Activated naive CD8-positive, alpha-beta T cell treated with anti-CD3 and anti-CD28 coated beads, Interleukin-2, amount 10 ng/mL, durations not matched to agents 7 days and 5 days (primary cell): ENCODE data around the gene MUC6. TPM values are rescaled to one million over a fixed set of nuclear protein-coding genes. Genes with fewer than 3 reads are reported as not detected.

Experiments used
- ATAC-seq: fragments of 150-1000 bp; cut with Tn5 transposase; one replicate; pipeline ENCODE4 v1.10.0; 2021; ENCODE audit warnings: low read depth, moderate library complexity
- POLR2A ChIA-PET: fragments of 350-600 bp; sonication (Branson Sonifier 250); formaldehyde crosslinking; loops from one replicate; lab custom pipeline; 2021; ENCODE audit warnings: antibody characterized with exemption; lab: Charles Lee
- DNase-seq: peaks from one replicate; pipeline ENCODE4 v3.0.0; 2021
- H3K27ac Mint-ChIP-seq: one replicate; pipeline ENCODE4 v1.8.0; 2022; ENCODE audit warnings: mild to moderate bottlenecking, mixed read lengths
- H3K27me3 Mint-ChIP-seq: one replicate; pipeline ENCODE4 v1.8.0; 2022; ENCODE audit warnings: mild to moderate bottlenecking, moderate library complexity, mixed read lengths
- H3K36me3 Mint-ChIP-seq: one replicate; pipeline ENCODE4 v1.8.0; 2021; ENCODE audit warnings: mild to moderate bottlenecking, mixed read lengths
- H3K4me1 Mint-ChIP-seq: one replicate; pipeline ENCODE4 v1.8.0; 2021; ENCODE audit warnings: mixed read lengths
- H3K4me3 Mint-ChIP-seq: one replicate; pipeline ENCODE4 v1.8.0; 2022; ENCODE audit warnings: mild to moderate bottlenecking, moderate library complexity, mixed read lengths
- H3K9me3 Mint-ChIP-seq: one replicate; pipeline ENCODE4 v1.8.0; 2021; ENCODE audit warnings: mixed read lengths
- total RNA-seq, 2 experiments: library from RNA; stranded (reverse); gene quantifications; one replicate each; pipeline ENCODE4 v1.2.3, GENCODE V29; 2021

MUC6 gene
- total RNA-seq, 2 experiments from 2014 or later, result not detected

DNA sequence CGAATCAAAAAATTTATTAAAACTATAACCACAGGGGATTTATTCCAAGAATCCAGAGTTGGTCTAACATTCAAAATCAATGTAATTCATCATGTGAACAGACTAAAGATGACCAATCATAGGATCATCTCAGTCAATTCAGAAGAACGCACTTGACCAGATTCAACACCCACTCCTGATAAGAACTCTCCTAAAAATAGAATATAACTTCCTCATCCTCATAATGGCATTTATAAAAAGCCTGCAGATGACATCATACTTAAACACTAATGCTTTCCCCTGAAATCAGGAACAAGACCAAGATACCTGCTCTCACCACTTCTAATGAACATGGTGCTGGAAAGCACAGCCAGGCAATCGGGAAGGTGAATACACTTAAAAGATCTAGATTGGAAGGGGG is 27.6 kb upstream of the MUC6 start:
- Mint-ChIP-seq H3K27ac (no peak overlapping the region), H3K27me3 (peaks cover 8% of the 10 kb centered on the region), H3K4me3 (no peak overlapping the region), H3K4me1 (no peaks in the 10 kb centered on the region), H3K36me3 (no peaks in the 10 kb centered on the region), H3K9me3 (no peaks in the 10 kb centered on the region)
- no peak for ATAC-seq
- DNase-seq, result no peak
- POLR2A ChIA-PET, result no interaction called here

DNA sequence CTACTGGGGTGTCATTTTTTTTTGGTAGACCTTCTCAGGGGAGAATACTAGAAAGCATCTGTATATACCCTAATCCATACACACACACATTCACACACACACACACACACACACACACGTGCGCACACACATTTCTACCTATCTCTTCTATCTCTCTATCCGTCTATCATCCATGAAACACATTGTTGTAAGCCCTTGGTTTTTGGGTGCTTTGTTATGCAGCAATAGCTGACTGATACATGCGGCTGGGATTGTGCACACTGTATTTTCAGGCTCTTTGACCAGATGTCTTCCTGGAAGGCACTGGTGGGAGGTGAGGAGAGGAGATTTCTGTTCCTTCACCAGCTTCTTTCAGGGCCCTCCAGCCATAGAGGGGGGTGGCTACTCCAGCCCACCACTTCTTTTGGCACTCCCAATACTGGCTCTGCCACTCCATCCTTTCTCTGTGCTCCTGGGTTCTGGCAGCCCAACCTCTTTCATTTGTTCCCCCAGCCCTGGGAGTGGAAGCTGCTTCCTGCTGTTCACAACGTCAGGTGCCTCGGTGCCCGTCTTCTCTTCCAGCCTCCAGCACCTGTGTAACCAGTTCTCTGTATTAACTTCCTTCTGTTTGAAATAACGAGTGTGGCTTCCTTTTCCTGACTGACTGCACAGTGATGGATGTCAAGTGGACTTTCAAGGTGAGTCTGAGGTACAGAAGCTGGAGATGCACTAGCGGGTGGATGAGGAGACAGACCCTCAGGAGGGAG is 25.7 kb upstream of the MUC6 start:
- H3K9me3 Mint-ChIP-seq, result no peaks in the 10 kb centered on the region
- no peaks in the 10 kb centered on the region for H3K4me1 Mint-ChIP-seq
- H3K4me3 Mint-ChIP-seq, result no peak overlapping the region
- DNase-seq (no peak), ATAC-seq (no peak)
- POLR2A ChIA-PET, result no interaction called here
- no peak overlapping the region for H3K27ac Mint-ChIP-seq
- no peaks in the 10 kb centered on the region for H3K36me3 Mint-ChIP-seq
- peaks cover 13% of the 10 kb centered on the region for H3K27me3 Mint-ChIP-seq

DNA sequence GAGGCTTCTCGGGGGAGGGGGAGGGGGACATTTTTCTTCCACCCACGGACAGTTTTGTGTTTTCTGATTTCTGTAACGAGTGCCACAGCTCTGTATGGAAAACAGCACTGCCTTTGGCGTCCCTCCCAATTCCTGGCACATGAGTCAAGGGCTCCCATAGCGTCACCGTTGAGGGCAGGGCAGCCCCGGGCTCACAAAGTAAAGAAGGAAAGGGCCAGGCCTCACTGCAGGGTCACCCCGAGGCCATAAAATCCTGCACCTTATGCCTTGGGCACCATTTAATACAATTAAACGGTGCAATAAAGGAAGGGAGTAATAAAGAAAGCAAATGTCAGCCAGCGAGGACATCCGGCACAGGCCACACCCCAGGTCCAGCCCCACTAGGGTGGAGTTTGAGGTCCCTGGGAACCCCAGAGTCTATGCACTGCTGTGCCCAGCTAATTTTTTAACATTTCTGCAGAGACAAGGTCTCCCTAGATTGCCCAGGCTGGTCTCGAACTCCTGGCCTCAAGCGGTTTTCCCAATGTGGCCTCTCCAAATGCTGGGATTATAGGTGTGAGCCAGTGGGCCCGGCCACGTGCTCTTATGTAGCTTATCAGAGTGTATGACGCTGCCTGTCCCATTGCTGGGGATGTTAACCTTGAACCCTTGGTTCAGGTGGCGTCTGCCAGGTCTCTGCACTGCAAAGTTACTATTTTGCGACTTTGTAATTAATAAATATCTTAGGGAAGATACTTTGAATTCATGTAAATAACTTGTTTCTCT is 24.5 kb upstream of the MUC6 start:
- H3K4me3 Mint-ChIP-seq, result no peak overlapping the region
- H3K36me3 Mint-ChIP-seq, result no peaks in the 10 kb centered on the region
- no peak overlapping the region for H3K27ac Mint-ChIP-seq
- ATAC-seq (no peak), DNase-seq (peak; percentile 11)
- H3K9me3 Mint-ChIP-seq, result no peaks in the 10 kb centered on the region
- peaks cover 11% of the 10 kb centered on the region for H3K27me3 Mint-ChIP-seq
- no peaks in the 10 kb centered on the region for H3K4me1 Mint-ChIP-seq
- POLR2A ChIA-PET, result no interaction called here

DNA sequence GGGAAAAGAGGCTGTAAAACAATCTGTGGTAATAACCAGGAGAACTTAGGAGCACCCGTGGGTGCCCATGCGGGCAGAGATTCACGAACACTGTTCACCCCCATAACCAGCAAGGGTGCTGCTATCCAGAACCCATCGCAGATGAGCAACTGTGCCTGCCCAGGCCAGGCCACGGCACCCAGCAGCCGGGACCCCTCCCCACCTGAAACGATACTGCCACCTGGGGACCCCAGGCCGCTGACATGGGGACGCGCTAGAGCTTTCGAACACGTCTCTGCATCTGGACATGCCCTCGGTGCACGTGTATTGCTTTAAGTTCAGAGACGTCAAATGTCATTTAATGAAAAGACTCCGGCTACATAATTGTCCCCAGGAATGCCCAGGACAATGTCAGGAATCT is 23.9 kb upstream of the MUC6 start:
- no peaks in the 10 kb centered on the region for H3K9me3 Mint-ChIP-seq
- peak; percentile 18 for DNase-seq
- no peak for ATAC-seq
- POLR2A ChIA-PET, result no interaction called here
- no peaks in the 10 kb centered on the region for H3K36me3 Mint-ChIP-seq
- no peak overlapping the region for H3K27ac Mint-ChIP-seq
- H3K27me3 Mint-ChIP-seq, result peaks cover 9% of the 10 kb centered on the region
- H3K4me3 Mint-ChIP-seq, result no peak overlapping the region
- no peaks in the 10 kb centered on the region for H3K4me1 Mint-ChIP-seq

- ATAC-seq (no peak), DNase-seq (no peak)
- H3K36me3 Mint-ChIP-seq, result no peaks in the 10 kb centered on the region
- POLR2A ChIA-PET, result no interaction called here
- no peaks in the 10 kb centered on the region for H3K9me3 Mint-ChIP-seq
- H3K4me1 Mint-ChIP-seq, result no peaks in the 10 kb centered on the region
- H3K4me3 Mint-ChIP-seq, result no peak overlapping the region
- H3K27me3 Mint-ChIP-seq, result peaks cover 9% of the 10 kb centered on the region
- no peak overlapping the region for H3K27ac Mint-ChIP-seq
These were observed 23.2 kb upstream of the MUC6 start for GRCh38 chr11:1059759-1060158.

DNA sequence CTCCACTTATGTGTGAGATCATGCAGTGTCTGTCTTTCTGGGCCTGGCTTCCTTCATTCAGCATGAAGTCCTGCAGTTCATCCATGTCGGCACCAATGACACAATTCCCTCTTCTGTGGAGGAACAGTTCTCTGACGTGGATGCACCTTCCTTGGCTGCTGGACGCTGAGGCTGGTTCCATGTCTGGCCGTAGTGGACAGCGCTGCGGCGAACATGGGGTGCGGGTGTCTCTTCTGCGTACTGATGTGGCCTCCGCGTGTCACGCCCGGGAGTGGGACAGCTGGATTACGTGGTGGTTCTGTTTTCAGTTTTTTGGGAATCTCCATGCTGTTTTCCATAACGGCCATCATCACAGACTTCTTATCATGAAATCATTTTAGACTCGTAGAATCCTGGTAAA is 21.3 kb upstream of the MUC6 start:
- Mint-ChIP-seq H3K27me3 (peaks cover 6% of the 10 kb centered on the region), H3K9me3 (no peaks in the 10 kb centered on the region), H3K27ac (no peak overlapping the region), H3K4me3 (no peak overlapping the region), H3K4me1 (no peaks in the 10 kb centered on the region), H3K36me3 (no peaks in the 10 kb centered on the region)
- ATAC-seq (no peak), DNase-seq (no peak)
- POLR2A ChIA-PET, result no interaction called here

GRCh38 chr11:1055990-1056771 is 19.7 kb upstream of the MUC6 start:
- Mint-ChIP-seq H3K4me1 (peaks cover 1% of the 10 kb centered on the region), H3K27ac (no peak overlapping the region), H3K36me3 (no peaks in the 10 kb centered on the region), H3K27me3 (peaks cover 4% of the 10 kb centered on the region), H3K9me3 (no peaks in the 10 kb centered on the region), H3K4me3 (no peak overlapping the region)
- DNase-seq (peak; percentile 21), ATAC-seq (no peak)
- POLR2A ChIA-PET, result no interaction called here

- Mint-ChIP-seq H3K4me1 (peaks cover 4% of the 10 kb centered on the region), H3K27ac (no peak overlapping the region), H3K27me3 (peaks cover 4% of the 10 kb centered on the region), H3K9me3 (no peaks in the 10 kb centered on the region), H3K36me3 (no peaks in the 10 kb centered on the region), H3K4me3 (no peak overlapping the region)
- DNase-seq (peak; percentile 8), ATAC-seq (no peak)
- POLR2A ChIA-PET, result no interaction called here
These were observed 18.7 kb upstream of the MUC6 start for GRCh38 chr11:1055109-1055703.

DNA sequence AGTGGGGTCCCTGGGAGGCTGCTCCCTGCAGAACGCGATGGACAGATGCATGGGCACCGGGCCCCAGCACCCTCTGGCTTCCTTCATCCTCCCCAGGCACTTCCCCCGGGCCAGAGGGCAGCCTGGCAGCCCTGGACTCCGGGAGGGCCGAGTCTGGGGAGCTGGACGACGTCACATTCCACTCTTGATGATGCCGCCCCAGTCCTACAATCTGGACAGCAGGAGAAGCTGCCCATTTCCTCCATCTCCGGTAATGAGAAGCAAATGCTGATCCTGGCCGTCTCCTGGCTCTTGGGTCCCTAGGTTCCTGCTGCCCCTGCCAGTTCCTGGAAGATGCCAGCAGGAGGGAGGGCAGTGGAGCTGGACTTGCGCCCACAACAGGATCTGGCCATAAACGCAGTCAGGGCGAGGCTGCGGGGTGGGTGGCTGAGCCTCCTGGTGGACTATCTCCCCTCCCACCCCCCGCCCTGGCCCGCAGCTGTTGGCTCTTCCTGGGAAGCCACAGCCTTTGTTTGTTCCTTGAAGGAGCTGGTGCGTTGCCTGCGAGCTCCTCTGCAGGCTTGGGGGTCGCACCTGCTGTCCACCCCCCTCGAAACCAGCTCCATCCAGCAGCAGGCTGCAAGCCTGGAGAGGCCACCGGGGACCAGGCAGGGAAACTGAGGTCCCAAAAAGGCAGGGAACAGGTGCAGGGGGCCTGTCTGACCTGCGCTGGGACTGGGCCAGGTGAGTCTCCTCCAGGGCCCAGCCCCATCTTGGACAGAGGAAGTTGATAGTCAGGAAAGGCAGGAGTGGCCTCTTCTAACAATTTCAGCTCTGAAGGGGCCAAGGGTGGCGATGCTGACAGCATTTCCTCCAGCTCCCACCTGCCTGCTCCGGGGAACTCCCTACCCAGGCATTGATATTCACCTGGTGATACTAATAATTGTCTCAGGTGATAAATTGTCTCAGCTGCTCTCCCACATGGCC is 17.9 kb upstream of the MUC6 start:
- peak; percentile 21 for DNase-seq
- POLR2A ChIA-PET, result no interaction called here
- H3K4me3 Mint-ChIP-seq, result no peak overlapping the region
- no peaks in the 10 kb centered on the region for H3K36me3 Mint-ChIP-seq
- H3K27me3 Mint-ChIP-seq, result peaks cover 4% of the 10 kb centered on the region
- no peak overlapping the region for H3K27ac Mint-ChIP-seq
- H3K4me1 Mint-ChIP-seq, result peaks cover 4% of the 10 kb centered on the region
- ATAC-seq, result no peak
- no peaks in the 10 kb centered on the region for H3K9me3 Mint-ChIP-seq

- DNase-seq, result peak; percentile 29
- Mint-ChIP-seq H3K9me3 (no peaks in the 10 kb centered on the region), H3K27ac (no peak overlapping the region), H3K36me3 (no peaks in the 10 kb centered on the region), H3K27me3 (peaks cover 8% of the 10 kb centered on the region), H3K4me3 (no peak overlapping the region), H3K4me1 (peaks cover 4% of the 10 kb centered on the region)
- ATAC-seq, result no peak
- POLR2A ChIA-PET, result no interaction called here
These were observed 16.8 kb upstream of the MUC6 start for GRCh38 chr11:1053121-1053901.

DNA sequence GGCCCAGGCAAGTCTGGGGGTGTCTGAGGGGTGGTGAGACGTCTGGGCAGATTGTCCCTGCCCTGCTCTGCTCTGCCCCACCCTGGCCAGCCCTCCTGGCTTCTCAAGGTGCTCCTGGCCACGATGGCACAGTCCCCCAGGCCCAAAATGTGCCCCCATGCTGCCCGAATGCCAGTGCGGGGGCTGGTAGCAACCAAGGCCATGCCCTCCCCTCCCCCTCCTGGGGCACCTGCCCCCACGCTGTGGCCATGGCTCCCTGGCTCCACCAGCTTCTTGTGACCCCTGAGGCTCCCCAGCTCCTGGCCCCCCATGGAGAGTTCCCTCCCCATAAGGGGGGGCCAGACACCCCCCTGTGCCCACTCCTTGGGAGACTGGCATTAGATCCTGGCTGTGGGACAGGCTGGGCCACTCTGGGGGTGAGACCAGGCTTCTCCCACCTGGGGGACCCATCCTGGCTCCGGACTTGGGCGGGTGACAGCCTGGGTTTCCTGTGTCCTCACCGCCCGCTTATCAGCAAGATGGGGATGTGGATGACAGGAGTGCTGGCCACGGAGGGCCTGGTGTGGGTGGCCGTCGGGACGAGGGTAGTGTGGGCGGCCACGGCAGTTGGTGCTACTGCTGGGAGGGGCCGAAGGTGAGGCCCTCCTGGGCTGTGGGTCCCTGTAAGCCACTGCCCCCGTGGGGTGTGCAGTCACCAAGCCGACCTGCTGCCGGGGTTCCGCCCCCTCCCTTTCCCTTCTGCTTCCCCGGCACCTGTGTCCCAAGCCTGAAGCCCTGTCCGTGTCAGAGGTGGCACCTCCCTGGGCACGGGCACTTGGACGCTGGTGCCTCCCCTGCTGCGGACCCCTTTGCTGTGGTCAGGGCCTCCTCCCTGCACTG is 15.9 kb upstream of the MUC6 start:
- Mint-ChIP-seq H3K27ac (no peak overlapping the region), H3K4me1 (peaks cover 4% of the 10 kb centered on the region), H3K9me3 (no peaks in the 10 kb centered on the region), H3K4me3 (no peak overlapping the region), H3K36me3 (no peaks in the 10 kb centered on the region), H3K27me3 (peaks cover 7% of the 10 kb centered on the region)
- POLR2A ChIA-PET, result no interaction called here
- ATAC-seq, result no peak
- peak; percentile 30 for DNase-seq
